Eye (tissue), 1 donor: Measurements from ENCODE around the gene TFEB.
A peak's percentile ranks its signal among the peaks of the same experiment; 100 is the strongest.

ENCODE experiments used
- DNase-seq: peaks from one replicate; pipeline ENCODE4 v3.0.0-alpha.2; 2015

Gene TFEB

GRCh38 chr6:41721414-41721813, 14.0 kb downstream of the TFEB start:
- DNase-seq = no peak

- no peak for DNase-seq
These were observed 14.6 kb downstream of the TFEB start for GRCh38 chr6:41720783-41721182.

GRCh38 chr6:41720262-41720620, 15.2 kb downstream of the TFEB start:
- no peak for DNase-seq

GRCh38 chr6:41719436-41720261, 15.8 kb downstream of the TFEB start:
- DNase-seq = no peak

GRCh38 chr6:41718828-41719227, 16.6 kb downstream of the TFEB start:
- no peak for DNase-seq

- DNase-seq = no peak
These were observed 18.0 kb downstream of the TFEB start for GRCh38 chr6:41717392-41717736.

GRCh38 chr6:41716516-41717391, 18.7 kb downstream of the TFEB start:
- DNase-seq = no peak

GRCh38 chr6:41715795-41716515, 19.5 kb downstream of the TFEB start:
- DNase-seq = no peak

GRCh38 chr6:41714556-41715273, 20.7 kb downstream of the TFEB start:
- no peak for DNase-seq

- DNase-seq = no peak
These were observed 21.6 kb downstream of the TFEB start for GRCh38 chr6:41713650-41714291.

- no peak for DNase-seq
These were observed 22.2 kb downstream of the TFEB start for GRCh38 chr6:41713159-41713649.

GRCh38 chr6:41712651-41713103, 22.7 kb downstream of the TFEB start:
- no peak for DNase-seq

- no peak for DNase-seq
These were observed 23.9 kb downstream of the TFEB start for GRCh38 chr6:41711323-41712038.

GRCh38 chr6:41709375-41709774, 26.0 kb downstream of the TFEB start:
- no peak for DNase-seq

- no peak for DNase-seq
These were observed 26.6 kb downstream of the TFEB start for GRCh38 chr6:41708856-41709255.

GRCh38 chr6:41707565-41708200, 27.7 kb downstream of the TFEB start:
- DNase-seq = no peak

- DNase-seq = no peak
These were observed 28.4 kb downstream of the TFEB start for GRCh38 chr6:41706876-41707564.

GRCh38 chr6:41705996-41706835, 29.2 kb downstream of the TFEB start:
- peak; percentile 31 for DNase-seq

GRCh38 chr6:41705311-41705995, 30.0 kb downstream of the TFEB start:
- DNase-seq = no peak
